ENCODE results near the gene ANKRD39. TPM values are rescaled to one million over a fixed set of nuclear protein-coding genes. Genes with fewer than 3 reads are reported as not detected.
"Not testable (repeated sequence)": the region's sequence is repeated elsewhere in the genome, so short reads cannot be mapped to it uniquely, and the experiment has no call there.

Gene ANKRD39
- polyA plus RNA-seq, 3 donors = 7.9 to 9.0 (median 8.2) TPM

DNA sequence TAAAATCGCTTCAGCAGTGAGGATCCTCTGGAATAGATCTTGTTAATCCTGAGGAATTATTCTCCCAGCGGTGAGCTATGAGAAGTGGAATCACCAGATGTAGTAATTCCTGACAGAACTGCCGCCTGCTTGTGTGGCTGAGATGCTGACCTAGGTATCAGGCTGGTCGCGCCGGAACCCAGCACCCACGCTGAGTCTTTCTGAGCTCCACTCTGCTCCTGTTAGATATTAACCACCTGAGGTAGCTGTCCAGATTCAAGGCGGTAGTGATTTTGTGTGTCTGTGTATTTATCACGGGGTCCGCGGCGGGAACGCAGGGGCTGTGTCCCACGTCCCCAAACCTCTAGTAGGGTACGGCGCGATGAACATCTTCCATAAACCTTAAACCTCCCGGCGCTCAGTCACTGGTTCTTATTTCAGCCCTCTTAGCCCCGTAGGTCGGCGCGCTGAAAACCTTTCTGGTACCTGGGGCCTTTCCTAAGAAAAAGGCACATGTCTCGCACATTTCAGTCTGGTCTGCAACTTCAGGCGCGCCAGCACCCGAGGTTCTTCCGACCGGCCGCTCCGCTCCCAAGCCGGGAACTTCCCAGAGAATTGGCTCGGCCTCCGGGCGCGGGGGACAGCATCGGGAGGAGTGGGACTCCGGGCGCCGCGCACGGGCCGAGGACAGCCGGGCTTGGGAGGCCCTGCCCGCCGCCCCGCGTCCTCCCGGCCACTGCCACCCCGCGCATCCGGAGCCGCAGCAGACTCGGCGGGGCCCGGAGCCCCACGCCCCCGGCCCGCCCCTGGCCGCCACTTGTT, 42.3 kb downstream of the ANKRD39 start:
- no peak for DNase-seq (ENCODE audit: low read depth in 3 of 3, low spot score in 2 of 3)

DNA sequence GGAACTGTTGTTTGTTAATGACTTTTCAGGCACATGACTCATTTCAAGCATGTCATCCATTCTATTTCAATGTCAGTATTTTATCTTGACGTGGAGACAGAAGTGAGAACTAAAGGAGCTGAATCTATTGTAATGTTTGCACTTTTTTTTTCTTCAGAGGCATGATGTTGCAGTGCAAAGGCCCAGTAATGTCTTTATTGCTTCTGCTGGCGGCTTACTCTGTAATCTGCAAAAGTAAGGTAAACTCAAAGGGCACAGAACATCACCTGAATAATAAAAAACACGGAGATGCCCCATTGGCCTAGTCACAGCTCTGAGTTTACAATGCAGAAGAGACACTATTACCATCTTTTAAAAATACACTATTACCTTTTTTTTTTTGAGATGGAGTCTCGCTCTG, 44.2 kb downstream of the ANKRD39 start:
- no peak for DNase-seq (ENCODE audit: low read depth in 3 of 3, low spot score in 2 of 3)

DNA sequence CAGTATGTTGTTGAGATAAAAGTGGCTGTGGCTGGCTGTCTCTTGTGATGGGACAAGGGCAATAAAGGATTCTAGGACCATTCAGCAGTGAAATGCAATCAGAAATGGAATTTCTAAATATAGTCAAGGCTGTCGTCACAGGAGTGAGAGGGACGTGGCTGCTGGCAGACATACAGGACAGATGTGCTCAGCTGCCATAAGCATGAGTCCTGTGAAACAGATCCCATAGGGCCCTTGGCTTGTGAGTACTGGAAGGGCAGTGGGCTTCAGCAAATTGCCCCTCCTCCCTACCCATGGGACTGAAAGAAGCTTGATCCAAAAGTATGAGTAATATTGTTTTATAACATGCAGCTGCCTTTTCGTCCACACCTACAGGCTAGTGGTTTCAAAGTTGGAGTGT, 45.9 kb downstream of the ANKRD39 start:
- DNase-seq (ENCODE audit: low read depth in 3 of 3, low spot score in 2 of 3) = no peak

DNA sequence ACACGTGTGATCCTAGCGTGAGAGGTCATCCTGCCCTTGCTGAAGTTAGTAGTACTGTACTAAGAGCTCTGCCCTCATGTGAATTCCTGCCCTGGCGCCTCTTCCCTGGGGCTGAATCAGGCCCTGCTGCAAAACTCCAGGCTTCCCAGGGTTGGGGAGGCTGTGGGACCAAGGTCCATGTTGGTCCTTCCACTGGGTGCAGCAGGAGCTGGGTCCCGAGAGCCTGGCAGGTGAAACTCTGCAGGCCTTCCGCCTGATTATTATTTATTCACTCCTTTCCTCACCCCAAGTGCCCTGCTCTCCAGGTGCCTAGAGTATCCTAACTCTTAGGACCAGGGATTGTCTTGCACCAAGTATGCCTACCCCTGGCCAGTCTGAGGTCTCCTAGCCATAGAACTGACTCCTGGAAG, 47.0 kb downstream of the ANKRD39 start:
- DNase-seq (ENCODE audit: low read depth in 3 of 3, low spot score in 2 of 3) = no peak

DNA sequence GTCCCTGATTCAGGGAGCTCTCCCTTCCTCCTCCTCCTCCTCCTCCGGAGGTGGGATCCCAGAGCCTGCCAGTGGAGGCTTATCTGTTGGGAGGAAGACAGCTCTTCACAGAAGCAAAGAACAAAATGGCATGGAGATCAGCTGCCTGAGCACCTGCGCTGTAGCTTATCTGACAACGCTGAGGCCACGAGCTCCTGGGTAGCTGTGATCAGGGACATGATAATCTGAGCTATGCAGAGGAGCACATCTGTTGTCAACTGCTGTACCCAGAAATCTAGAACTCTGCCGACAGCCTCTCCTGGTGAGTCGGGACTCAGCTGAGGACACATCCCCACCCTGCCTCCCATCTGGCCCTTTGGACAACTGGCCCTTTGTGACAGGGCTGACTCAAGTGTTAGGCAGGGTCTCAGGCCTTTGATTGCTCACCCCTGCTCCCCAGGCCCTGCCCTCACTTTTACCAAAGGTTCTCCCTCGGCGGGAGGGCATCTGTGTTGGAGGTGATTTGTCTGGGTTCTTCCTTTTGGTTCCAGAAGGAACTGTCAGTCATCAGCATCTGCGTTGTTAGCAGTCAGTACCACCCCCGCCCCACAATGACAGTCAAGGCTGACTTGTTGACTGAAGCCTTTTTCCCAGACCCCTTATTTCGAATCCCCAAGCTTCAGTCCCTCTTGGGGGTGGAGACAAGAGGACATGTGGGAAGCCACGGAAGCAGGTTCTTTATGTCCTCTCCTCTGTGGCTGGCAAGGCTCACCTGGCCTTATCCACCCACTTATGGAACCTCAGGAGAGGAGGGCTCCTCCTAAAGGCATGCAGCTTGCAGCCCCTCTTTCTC, 47.6 kb downstream of the ANKRD39 start:
- no peak for DNase-seq (ENCODE audit: low read depth in 3 of 3, low spot score in 2 of 3)

DNA sequence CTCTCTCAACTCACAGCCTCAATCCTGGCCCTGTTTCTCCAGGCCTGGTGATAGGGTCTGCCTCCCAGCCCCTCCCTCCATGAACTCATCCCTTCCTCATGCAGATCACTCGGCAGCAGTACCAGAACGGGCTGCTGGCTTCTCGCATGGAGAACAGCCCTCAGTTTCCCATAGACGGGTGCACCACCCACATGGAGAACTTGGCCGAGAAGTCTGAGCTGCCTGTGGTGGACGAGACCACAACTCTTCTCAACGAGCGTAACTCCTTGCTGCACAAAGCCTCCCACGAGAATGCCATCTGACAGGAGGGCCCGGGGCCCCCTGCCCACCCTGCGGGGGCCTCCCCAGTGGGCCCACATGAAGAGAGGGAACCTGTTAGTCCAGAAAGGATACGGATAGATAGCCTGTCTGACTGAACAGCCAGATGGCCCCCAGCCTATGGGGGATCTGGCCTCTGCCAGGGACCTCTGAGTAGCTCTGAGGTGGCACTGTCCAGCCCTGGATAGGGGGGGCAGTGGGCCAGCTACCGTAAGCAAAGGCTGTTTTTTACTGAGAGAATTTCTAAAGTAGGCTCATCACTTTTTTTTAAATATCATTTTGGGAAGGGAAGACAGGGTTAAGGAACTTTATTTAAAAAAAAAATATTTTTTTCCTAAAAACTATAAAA, 48.5 kb downstream of the ANKRD39 start:
- no peak for DNase-seq (ENCODE audit: low read depth in 3 of 3, low spot score in 2 of 3)

DNA sequence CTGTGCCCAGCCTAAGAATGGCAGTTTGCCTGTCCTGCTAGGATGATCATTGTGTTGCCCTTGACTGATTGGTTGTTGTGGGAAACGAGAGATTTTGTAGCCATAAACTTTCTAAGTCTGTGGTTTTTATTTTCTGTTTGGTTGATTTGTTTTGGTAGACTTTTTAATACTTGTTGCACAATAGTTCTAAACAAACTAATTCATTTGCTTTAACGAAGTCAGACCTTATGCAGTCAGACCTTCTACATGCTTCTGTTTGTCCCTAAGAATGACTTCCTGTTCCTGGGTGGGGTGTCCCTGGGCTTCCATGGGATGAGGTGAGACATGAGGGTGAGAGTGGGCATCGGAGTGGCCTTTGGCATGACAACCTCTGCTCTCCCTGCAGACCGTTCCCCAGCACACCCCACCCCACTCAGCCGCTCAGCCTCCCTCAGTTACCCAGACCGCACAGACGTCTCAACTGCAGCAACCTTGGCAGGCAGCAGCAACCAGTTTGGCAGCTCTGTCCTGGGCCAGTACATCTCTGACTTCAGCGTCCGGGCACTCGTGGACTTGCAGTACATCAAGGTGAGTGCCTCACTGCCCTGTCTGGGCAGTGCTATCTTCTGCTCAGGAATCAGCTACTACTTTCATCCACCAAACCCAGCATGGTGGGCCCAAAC, 49.5 kb downstream of the ANKRD39 start:
- no peak for DNase-seq (ENCODE audit: low read depth in 3 of 3, low spot score in 2 of 3)

DNA sequence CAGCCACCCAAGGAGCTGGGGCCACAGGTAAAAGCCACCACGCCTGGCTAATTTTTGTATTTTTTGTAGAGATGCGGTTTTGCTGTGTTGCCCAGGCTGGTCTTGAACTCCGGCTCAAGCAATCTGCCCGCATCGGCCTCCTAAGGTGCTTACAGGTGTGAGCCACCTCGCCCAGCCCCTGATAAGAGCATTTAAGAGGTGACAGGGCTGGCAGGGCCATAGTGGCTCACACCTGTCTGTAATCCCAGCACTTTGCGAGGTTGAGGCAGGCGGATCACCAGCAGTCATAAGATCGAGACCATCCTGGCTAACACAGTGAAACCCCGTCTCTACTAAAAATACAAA, 50.7 kb downstream of the ANKRD39 start:
- DNase-seq (ENCODE audit: low read depth in 3 of 3, low spot score in 2 of 3) = no peak

DNA sequence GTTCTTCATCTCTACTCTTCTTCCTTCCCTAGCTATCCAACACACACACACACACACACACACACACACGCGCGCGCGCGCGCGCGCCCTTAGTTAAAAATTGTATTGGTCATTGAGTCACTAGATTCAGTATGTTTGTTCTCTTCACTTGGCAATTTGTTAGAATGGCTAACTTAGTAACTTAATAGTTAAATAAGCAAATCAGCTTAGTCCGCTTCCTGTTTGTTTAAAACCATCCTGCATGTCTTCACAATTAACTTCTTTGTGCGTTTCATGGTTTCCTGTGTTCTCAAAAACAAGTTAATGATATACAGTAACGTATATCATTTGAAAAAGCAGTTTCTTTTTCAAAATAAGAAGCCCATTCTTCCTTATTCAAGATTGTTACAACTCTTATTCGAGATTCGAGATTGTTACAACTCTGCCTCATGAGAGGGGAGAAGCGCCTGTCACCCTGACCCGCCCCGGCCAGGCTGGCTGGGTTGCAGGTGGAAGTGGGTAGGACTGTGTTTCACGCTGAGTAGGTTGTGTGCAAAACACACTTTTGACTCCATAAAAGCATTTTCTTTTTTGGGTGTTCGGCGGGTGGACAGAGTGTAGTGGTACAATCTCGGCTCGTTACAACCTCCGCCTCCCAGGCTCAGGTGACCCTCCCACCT, 51.2 kb downstream of the ANKRD39 start:
- DNase-seq (ENCODE audit: low read depth in 3 of 3, low spot score in 2 of 3) = no peak

DNA sequence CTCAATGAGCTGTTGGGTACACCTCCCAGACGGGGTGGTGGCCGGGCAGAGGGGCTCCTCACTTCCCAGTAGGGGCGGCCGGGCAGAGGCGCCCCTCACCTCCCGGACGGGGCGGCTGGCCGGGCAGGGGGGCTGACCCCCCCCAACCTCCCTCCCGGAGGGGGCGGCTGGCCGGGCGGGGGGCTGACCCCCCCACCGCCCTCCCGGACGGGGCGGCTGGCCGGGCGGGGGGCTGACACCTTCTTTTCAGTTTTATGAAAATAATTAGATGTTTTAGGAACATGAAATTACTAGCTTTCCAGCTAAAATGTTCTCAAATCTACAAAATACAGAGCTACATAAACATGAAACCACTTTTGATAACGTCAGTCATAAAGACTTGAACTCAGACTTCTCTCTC, 51.9 kb downstream of the ANKRD39 start:
- not testable (repeated sequence) for DNase-seq (ENCODE audit: low read depth in 3 of 3, low spot score in 2 of 3)

DNA sequence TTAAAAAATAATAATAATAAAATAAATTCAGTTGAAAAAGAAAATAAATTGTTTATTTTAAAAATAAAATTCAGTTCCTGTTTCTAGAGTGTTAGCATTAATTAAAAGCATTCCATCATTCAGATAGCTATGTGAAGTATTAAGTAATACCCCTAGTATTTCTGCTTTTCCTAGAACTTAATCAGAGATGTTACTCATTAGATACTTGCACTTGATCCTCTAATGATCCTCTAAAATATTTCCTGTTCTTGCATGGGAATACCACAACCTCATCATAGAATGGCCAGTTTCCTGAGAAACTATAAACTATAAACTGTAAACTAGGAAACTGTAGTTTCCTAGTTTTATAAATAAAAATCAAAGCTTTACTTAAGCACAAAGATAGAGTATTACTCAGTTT, 52.8 kb downstream of the ANKRD39 start:
- no peak for DNase-seq (ENCODE audit: low read depth in 3 of 3, low spot score in 2 of 3)

DNA sequence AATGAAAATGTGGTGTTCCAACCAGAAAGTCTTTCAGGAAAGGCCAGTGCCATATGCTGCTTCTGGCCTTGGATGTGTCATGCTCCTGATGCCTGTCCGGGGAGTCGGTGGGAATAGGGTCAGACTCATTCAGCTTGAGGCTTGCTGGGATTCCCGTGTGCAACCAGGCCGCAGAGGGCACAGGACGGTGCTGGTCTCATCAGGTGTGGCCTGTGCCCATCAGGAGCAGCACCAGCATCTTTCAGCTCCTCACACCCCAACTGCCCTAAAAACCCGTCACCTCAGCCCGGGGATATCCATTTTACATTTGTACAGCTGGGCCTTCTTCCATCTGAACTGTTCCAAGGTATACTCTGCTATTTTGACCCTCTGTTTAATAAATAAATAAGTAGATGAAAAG, 55.1 kb downstream of the ANKRD39 start:
- no peak for DNase-seq (ENCODE audit: low read depth in 3 of 3, low spot score in 2 of 3)

DNA sequence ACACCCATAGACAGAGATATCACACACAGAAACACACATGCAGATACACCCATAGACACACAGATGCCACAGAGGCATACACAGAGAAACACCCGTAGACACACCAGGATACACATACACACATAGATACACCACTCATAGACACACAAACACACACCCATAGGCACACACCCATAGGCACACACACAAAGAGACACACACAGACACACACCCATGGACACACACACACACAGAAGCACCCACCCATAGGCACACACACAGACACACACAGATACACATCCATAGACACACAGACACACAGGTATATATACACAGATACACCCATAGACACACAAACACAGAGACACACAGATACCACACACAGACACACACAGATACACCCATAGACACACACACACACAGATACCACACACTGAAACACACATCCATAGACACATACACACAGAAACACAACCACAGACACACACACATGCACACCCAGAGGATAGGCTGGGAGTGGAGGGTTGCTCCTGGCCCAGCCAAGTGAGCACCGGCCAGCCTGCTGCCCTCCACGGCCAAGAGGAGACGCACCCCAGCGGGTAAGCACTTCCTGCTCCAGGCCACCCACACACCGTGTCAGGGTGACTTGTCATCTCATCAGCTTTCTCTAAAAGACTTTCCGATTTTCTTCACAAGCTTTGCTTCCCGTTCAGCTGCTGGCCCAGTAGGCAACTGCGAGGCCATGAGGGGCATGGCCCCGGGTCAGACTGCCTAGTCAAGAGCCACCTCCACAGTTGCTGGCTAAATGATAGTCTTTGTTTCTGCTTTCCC, 55.8 kb downstream of the ANKRD39 start:
- DNase-seq (ENCODE audit: low read depth in 3 of 3, low spot score in 2 of 3) = no peak

DNA sequence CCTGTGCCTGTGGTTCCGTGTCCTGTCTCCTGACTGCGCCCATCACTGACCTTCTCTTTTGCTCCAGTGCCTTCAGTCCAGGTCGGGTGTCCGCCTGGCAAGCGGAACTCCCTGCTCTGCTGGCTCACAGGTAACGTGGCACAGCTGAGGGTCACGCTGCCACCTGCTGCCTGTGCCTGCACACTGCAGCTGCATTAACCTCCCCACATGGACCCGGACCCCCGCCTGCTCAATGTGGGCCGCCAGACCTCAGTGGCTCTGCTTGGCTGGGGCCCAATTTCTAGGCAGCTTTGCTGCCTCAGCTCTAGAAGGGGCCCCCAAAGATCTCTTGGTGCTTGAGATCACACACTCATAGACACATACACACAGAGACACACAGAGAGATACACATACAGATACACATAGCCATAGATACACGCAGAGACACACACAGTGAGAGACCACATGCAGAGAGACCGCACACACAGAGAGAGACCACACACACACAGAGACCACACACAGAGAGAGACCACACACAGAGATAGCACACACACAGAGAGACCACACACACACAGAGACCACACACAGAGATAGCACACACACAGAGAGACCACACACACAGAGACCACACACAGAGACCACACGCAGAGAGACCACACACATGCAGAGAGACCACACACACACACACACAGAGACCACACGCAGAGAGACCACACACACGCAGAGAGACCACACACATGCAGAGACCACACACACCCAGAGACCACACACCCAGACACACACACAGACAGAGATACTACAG, 56.6 kb downstream of the ANKRD39 start:
- DNase-seq (ENCODE audit: low read depth in 3 of 3, low spot score in 2 of 3) = no peak

DNA sequence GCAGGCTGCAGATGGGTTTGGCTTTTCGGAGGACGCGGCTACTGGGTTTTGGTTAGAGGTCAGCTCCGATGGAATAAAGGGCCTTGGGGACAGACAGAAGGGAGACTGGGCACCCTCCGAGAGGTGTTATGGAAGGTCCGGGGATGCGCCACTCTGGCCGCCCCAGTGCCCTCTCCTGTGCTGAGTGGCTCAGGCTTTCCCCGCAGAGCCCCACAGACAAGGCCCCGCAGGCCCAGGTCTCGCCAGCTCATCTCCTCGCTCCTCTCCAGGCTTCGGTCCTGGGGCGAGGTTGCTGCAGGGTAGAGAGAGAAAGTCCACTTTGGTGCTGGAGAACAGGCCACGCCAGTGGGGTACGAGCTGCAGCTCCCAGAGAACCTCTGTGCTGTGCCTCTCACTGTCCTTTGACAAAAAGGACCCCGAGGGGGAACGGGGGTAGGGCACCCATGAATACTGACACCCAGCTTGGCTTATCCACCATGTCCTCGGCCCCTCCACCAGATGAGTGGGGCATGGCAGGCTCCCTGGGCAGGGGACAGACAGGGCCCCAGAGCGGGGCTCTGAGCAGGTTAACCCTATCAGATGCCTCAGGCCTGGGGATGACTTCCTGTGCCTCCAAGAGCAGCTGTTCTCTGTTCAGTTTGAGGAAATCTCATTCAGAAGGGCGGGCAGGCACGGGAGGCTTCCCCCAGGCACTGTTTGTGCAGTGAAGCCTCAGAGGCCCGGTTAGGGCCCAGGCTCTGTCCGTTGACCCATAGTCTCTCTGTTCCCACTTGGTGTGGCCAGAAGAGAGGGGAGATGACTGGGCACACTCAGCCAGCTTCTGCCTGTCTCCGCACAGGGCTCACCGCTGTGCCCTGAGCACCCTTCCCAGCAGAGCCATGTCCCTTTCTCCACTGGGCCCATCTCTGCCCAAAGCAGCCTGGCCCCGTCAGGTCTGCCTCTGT, 57.5 kb downstream of the ANKRD39 start:
- DNase-seq (ENCODE audit: low read depth in 3 of 3, low spot score in 2 of 3) = no peak

DNA sequence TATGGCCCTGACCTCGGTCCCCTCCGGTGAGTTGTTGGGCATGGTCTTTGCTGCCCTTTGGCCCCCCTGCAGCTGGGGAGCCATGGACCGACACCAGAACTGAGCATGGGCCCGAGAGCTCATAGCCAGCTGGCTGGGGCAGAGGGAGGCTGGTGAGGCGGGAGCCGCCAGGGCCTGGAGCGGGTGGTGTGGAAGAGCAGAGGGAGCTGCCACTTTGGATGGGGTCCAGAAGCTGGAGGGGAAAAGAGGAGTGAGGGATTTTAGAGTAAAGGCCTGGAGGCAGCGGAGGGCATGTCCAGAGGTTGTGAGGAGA, 58.2 kb downstream of the ANKRD39 start:
- DNase-seq (ENCODE audit: low read depth in 3 of 3, low spot score in 2 of 3) = no peak

DNA sequence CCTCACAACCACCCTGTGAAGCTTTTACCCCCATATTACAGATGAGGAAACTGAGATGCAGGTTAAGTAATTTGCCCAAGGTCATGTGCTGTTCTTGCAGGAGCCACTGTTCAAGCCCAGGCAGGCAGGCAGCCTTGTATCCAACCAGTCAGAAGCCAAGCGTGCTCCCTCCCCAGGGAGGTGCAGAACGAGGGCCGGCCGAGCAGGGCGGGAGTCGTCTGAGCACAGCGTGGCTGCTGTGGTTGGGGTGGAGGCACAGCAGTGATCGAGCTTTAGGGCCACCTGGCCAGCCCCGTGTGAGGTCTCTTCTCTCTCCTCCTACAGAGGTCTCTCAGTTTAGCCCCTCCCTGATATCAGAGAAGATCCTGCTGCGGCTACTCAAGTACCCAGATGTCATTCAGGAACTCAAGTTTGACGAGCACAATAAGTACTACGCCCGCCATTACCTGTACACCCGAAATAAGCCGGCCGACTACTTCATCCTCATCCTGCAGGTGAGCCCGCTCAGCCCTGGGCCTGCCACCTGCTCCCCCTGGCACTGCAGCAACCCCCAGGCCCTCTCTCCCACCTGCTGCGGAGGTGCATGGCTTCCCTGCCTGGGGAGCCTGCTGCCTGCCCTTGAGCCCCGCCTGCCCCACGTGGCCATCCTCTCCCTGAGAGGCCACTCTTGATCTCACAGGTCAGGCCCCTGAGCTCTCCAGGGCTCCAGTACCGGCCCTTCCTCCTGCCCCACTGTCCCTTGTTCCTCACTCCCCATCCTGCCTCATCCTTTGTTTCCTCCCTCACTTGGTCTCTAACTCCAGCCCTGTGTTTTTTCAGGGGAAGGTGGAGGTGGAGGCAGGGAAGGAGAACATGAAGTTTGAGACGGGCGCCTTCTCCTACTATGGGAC, 58.8 kb downstream of the ANKRD39 start:
- no peak for DNase-seq (ENCODE audit: low read depth in 3 of 3, low spot score in 2 of 3)
